Immature natural killer cell (primary cell): ENCODE data around the gene ANKRD40. TPM values are rescaled to one million over a fixed set of nuclear protein-coding genes. Genes with fewer than 3 reads are reported as not detected.
A peak's percentile ranks its signal among the peaks of the same experiment; 100 is the strongest.

Experiments used
- DNase-seq, 3 donors: peaks; one replicate each; pipeline ENCODE4 v3.0.0; 2022; ENCODE audit warnings: mixed read lengths in 1 of 3
- H3K27ac Mint-ChIP-seq, 6 donors: one replicate each; pipeline ENCODE4 v1.8.0; 2020; ENCODE audit warnings: mixed read lengths in 6 of 6, mild to moderate bottlenecking in 5 of 6, inconsistent platforms in 4 of 6, moderate library complexity in 3 of 6
- H3K27me3 Mint-ChIP-seq, 3 donors: one replicate each; pipeline ENCODE4 v1.8.0; 2020 to 2021; ENCODE audit warnings: low read depth in 3 of 3, mild to moderate bottlenecking in 3 of 3, mixed read lengths in 3 of 3, moderate library complexity in 3 of 3, inconsistent platforms in 1 of 3
- H3K36me3 Mint-ChIP-seq, 3 donors: one replicate each; pipeline ENCODE4 v1.8.0; 2020; ENCODE audit warnings: mixed read lengths in 3 of 3, inconsistent platforms in 2 of 3, mild to moderate bottlenecking in 2 of 3
- H3K4me1 Mint-ChIP-seq, 2 donors: one replicate each; pipeline ENCODE4 v1.8.0; 2020; ENCODE audit warnings: inconsistent platforms in 2 of 2, mild to moderate bottlenecking in 2 of 2, mixed read lengths in 2 of 2, moderate library complexity in 1 of 2
- H3K4me3 Mint-ChIP-seq, 5 donors: one replicate each; pipeline ENCODE4 v1.8.0; 2020; ENCODE audit warnings: mild to moderate bottlenecking in 5 of 5, mixed read lengths in 5 of 5, inconsistent platforms in 3 of 5, moderate library complexity in 3 of 5
- H3K9me3 Mint-ChIP-seq, 6 donors: one replicate each; pipeline ENCODE4 v1.8.0; 2020; ENCODE audit warnings: mild to moderate bottlenecking in 6 of 6, mixed read lengths in 6 of 6, inconsistent platforms in 4 of 6, moderate library complexity in 3 of 6
- polyA plus RNA-seq, 3 donors: library from polyadenylated mRNA; unstranded; fragments of 300-500 nt; fragmentation: Illumina TruSeq; gene quantifications; one replicate each; pipeline ENCODE4 v1.2.3, GENCODE V29; 2021

Gene ANKRD40
- polyA plus RNA-seq, 3 donors from 2014 or later, result 2.3 to 6.8 (median 4.0) TPM

GRCh38 chr17:50679008-50679544 is 28.6 kb downstream of the ANKRD40 start:
- H3K4me1 Mint-ChIP-seq, result peaks cover 1 to 7% of the 10 kb centered on the region in 2 donors
- no peak for DNase-seq
- peaks cover 0 to 3% (median 0%) of the 10 kb centered on the region in 6 donors for H3K9me3 Mint-ChIP-seq
- H3K27ac Mint-ChIP-seq, result no peak overlapping the region
- no peaks in the 10 kb centered on the region for H3K36me3 Mint-ChIP-seq
- H3K27me3 Mint-ChIP-seq, result peaks cover 2 to 9% (median 2%) of the 10 kb centered on the region in 3 donors
- H3K4me3 Mint-ChIP-seq, result no peak overlapping the region

GRCh38 chr17:50677851-50678375 is 29.8 kb downstream of the ANKRD40 start:
- no peak overlapping the region for H3K27ac Mint-ChIP-seq
- H3K4me1 Mint-ChIP-seq, result peaks cover 1 to 7% of the 10 kb centered on the region in 2 donors
- H3K4me3 Mint-ChIP-seq, result no peak overlapping the region
- peaks cover 0 to 3% (median 0%) of the 10 kb centered on the region in 6 donors for H3K9me3 Mint-ChIP-seq
- no peaks in the 10 kb centered on the region for H3K36me3 Mint-ChIP-seq
- peaks cover 2 to 9% (median 2%) of the 10 kb centered on the region in 3 donors for H3K27me3 Mint-ChIP-seq
- DNase-seq, result no peak

DNA sequence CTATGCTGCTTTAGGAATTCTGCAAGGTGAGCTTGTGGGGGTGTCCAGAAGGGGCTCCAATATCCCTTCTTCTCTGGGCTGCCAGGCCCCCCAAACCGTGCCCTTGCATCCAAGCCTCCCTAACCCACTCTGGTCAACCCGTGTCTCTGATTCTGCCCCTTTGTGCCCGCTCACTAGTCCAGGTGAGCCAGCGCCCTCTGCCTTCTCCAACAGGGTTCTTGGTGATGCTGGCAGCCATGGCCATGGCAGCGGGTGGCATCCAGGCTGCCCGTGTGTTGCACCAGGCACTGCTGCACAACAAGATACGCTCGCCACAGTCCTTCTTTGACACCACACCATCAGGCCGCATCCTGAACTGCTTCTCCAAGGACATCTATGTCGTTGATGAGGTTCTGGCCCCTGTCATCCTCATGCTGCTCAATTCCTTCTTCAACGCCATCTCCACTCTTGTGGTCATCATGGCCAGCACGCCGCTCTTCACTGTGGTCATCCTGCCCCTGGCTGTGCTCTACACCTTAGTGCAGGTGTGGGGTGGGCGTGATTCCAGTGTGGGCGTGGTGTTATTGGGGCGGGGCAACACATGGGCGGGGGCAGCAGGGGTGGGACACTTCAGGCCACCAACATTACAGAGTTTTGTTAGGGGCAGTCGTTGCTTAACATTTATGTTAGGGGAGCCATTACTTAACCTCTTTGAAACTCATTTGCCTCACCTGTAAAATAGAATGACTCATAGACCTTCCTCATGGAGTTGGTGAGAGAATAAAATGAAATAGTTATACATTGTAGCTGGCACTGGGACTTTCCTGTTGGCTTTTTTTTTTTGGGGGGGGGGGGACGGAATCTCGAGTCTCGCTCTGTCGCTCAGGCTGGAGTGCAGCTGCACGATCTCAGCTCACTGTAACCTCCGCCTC is 31.4 kb downstream of the ANKRD40 start:
- no peak overlapping the region for H3K4me3 Mint-ChIP-seq
- no peaks in the 10 kb centered on the region for H3K36me3 Mint-ChIP-seq
- H3K9me3 Mint-ChIP-seq, result peaks cover 0 to 2% (median 0%) of the 10 kb centered on the region in 6 donors
- peaks cover 0 to 4% of the 10 kb centered on the region in 2 donors for H3K4me1 Mint-ChIP-seq
- H3K27ac Mint-ChIP-seq, result no peak overlapping the region
- H3K27me3 Mint-ChIP-seq, result peaks cover 2 to 3% (median 2%) of the 10 kb centered on the region in 3 donors
- no peak for DNase-seq

DNA sequence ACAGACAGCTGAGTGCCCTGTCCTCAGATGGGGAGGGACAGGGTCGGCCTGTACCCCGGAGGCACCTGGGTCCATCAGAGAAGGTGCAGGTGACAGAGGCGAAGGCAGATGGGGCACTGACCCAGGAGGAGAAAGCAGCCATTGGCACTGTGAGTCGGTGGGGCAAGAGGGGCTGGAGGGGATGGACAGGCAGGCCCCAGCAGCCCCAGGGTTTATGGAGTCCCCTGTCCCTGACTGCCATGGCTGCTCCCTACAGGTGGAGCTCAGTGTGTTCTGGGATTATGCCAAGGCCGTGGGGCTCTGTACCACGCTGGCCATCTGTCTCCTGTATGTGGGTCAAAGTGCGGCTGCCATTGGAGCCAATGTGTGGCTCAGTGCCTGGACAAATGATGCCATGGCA is 32.1 kb downstream of the ANKRD40 start:
- Mint-ChIP-seq H3K9me3 (no peaks in the 10 kb centered on the region), H3K27me3 (peaks cover 2% of the 10 kb centered on the region in 3 donors), H3K4me1 (no peaks in the 10 kb centered on the region), H3K4me3 (no peak overlapping the region), H3K36me3 (no peaks in the 10 kb centered on the region), H3K27ac (no peak overlapping the region)
- DNase-seq, result no peak

GRCh38 chr17:50675190-50675589 is 32.5 kb downstream of the ANKRD40 start:
- H3K27me3 Mint-ChIP-seq, result peaks cover 2% of the 10 kb centered on the region in 3 donors
- no peaks in the 10 kb centered on the region for H3K36me3 Mint-ChIP-seq
- H3K4me1 Mint-ChIP-seq, result no peaks in the 10 kb centered on the region
- H3K4me3 Mint-ChIP-seq, result no peak overlapping the region
- no peak for DNase-seq
- no peaks in the 10 kb centered on the region for H3K9me3 Mint-ChIP-seq
- H3K27ac Mint-ChIP-seq, result no peak overlapping the region

DNA sequence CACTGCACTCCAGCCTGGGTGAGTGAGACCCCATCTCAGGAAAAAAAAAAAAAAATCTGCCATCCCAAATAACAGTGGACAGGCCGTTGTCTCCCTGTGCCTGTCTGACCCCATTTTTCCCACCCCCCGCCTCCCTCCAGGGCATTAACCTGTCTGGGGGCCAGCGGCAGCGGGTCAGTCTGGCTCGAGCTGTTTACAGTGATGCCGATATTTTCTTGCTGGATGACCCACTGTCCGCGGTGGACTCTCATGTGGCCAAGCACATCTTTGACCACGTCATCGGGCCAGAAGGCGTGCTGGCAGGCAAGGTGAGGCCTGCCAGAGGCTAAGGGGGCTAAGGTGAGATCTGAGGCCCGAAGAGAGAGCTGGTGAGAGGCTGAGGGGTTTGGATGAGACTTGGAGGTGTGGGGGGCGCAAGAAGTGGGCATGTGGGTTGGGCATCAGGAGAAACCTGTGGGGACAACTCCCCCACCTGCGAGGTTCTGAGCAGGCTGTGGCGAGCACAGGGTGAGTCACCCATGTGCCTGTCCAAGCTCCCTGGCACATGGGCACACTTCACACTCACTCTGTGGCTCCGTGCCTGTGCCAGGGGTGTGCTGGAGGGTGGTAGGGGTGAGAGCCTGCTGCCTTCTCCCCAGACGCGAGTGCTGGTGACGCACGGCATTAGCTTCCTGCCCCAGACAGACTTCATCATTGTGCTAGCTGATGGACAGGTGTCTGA is 34.7 kb downstream of the ANKRD40 start:
- no peaks in the 10 kb centered on the region for H3K36me3 Mint-ChIP-seq
- no peaks in the 10 kb centered on the region for H3K4me1 Mint-ChIP-seq
- H3K4me3 Mint-ChIP-seq, result no peak overlapping the region
- H3K9me3 Mint-ChIP-seq, result no peaks in the 10 kb centered on the region
- H3K27ac Mint-ChIP-seq, result no peak overlapping the region
- DNase-seq, result no peak
- peaks cover 2% of the 10 kb centered on the region in 3 donors for H3K27me3 Mint-ChIP-seq

DNA sequence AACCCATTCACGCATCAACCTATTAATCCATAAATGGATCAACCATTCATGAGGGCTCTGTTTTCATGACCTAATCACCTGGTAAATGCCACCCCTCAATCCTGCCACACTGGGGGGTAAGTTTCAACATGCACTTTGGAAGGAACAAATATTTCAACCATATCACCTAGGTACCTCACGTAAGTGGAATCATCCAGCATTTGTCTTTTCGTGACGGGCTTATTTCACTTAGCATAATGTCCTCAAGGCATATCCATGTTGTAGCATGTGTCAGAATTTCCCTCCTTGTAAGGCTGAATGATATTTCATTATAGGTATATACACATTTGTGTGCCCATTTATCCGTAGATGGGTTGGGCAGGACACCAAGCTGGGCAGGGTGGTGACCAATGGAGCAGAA is 35.6 kb downstream of the ANKRD40 start:
- peaks cover 0 to 2% (median 2%) of the 10 kb centered on the region in 3 donors for H3K27me3 Mint-ChIP-seq
- H3K27ac Mint-ChIP-seq, result no peak overlapping the region
- no peak overlapping the region for H3K4me3 Mint-ChIP-seq
- H3K9me3 Mint-ChIP-seq, result no peaks in the 10 kb centered on the region
- DNase-seq, result no peak
- H3K36me3 Mint-ChIP-seq, result no peaks in the 10 kb centered on the region
- no peaks in the 10 kb centered on the region for H3K4me1 Mint-ChIP-seq

DNA sequence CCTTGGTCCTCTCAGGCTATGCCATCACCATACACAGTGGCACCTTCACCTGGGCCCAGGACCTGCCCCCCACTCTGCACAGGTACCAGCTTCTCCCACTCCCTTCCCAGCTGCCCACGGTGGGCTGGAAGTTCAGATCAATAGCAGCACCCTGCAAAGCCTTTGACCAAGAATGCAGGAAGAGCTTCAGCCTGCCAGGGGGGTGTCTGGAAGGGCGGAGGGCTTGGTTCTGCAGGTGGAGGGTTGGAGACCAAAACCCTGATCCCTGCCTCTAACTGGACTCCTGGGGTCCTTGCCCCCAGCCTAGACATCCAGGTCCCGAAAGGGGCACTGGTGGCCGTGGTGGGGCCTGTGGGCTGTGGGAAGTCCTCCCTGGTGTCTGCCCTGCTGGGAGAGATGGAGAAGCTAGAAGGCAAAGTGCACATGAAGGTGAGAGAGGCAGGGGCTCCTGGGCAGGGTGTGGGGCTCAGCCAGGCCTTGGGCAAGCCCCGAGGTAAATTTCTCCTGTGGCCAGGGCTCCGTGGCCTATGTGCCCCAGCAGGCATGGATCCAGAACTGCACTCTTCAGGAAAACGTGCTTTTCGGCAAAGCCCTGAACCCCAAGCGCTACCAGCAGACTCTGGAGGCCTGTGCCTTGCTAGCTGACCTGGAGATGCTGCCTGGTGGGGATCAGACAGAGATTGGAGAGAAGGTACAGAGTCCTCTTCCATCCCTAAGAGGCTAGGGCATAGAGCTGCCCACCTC is 38.7 kb downstream of the ANKRD40 start:
- H3K36me3 Mint-ChIP-seq, result no peaks in the 10 kb centered on the region
- no peaks in the 10 kb centered on the region for H3K9me3 Mint-ChIP-seq
- peaks cover 0 to 2% (median 0%) of the 10 kb centered on the region in 3 donors for H3K27me3 Mint-ChIP-seq
- peak overlapping the region in 1 of 6 donors; percentile 25 for H3K27ac Mint-ChIP-seq
- no peaks in the 10 kb centered on the region for H3K4me1 Mint-ChIP-seq
- no peak overlapping the region for H3K4me3 Mint-ChIP-seq
- no peak for DNase-seq

DNA sequence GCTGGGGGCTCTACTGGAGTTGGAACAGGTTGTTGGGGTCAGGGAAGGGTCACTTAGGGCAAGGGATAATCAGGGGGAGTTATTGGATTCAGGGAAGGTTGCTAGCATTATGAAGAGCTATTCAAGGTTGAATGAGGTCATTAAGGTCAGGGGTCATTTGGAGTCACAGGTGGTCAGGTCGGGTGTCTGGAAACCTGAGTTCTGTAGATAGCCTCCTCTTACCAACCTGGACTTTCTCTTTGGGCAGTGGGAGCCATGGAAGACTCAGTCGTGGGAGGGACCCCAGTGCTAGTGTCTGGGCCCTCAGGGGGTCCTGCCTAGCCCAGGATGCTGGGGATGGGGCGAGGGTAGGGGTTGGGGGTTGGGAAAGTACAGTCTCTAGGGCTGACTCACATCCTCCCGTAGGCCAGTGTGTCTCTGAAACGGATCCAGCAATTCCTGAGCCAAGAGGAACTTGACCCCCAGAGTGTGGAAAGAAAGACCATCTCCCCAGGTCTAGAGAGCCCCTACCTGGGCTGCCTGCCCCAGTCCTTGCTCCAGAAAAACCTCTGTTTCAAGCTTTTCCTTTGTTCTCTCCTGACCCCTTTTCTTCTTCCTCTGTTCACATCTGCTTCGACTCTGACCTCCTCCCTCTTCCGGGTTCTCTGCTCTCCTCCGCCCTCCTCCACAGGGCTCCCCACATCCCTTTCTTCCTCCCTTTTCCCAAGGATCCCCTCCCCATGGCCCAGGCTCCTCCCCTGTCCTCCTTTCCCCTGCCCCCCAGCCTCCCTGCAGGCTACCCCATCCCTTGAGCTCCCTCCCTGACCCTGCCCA is 39.5 kb downstream of the ANKRD40 start:
- Mint-ChIP-seq H3K4me1 (no peaks in the 10 kb centered on the region), H3K27me3 (peaks cover 0 to 2% (median 0%) of the 10 kb centered on the region in 3 donors), H3K9me3 (no peaks in the 10 kb centered on the region), H3K27ac (no peak overlapping the region), H3K36me3 (no peaks in the 10 kb centered on the region), H3K4me3 (no peak overlapping the region)
- DNase-seq, result no peak

- Mint-ChIP-seq H3K9me3 (no peaks in the 10 kb centered on the region), H3K27me3 (peaks cover 0 to 5% (median 0%) of the 10 kb centered on the region in 3 donors), H3K27ac (no peak overlapping the region), H3K4me1 (no peaks in the 10 kb centered on the region), H3K36me3 (no peaks in the 10 kb centered on the region), H3K4me3 (no peak overlapping the region)
- DNase-seq, result no peak
These were observed 40.3 kb downstream of the ANKRD40 start for GRCh38 chr17:50667259-50668024.

DNA sequence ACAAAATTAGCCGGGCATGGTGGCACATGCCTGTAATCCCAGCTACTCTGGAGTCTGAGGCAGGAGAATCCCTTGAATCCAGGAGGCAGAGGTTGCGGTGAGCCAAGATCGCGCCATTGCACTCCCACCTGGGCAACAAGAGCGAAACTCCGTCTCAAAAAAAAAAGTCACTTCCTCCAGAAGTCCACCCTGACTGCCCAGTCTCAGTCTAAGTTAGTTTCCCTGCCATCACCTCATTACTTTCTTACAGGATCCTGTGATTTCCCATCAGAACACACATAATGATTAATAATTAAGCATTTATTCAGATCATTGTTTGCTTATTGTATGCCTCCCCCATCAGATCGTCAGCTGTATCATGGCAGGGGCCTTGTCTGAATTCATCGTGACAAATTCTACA is 41.4 kb downstream of the ANKRD40 start:
- H3K4me3 Mint-ChIP-seq, result no peak overlapping the region
- no peaks in the 10 kb centered on the region for H3K4me1 Mint-ChIP-seq

DNA sequence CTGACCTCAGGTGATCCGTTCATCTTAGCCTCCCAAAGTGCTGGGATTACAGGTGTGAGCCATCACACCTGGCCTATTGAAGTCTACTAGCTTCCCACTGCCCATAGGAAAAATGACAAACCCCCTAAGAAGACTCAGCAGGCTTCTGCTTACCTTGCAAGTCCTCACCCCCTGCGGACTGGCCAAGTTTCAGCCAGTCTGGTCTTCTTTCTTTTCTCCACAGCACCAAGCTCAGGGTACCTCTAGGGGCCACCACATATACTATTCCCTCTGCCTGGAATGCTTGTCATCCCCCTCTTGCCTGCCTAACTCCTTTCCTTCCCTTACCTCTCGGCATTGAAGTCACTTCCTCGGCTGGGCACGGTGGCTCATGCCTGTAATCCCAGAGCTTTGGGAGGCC is 41.9 kb downstream of the ANKRD40 start:
- H3K27me3 Mint-ChIP-seq, result peaks cover 0 to 6% (median 3%) of the 10 kb centered on the region in 3 donors
- DNase-seq, result no peak
- H3K36me3 Mint-ChIP-seq, result no peaks in the 10 kb centered on the region
- no peak overlapping the region for H3K4me3 Mint-ChIP-seq
- H3K9me3 Mint-ChIP-seq, result no peaks in the 10 kb centered on the region
- H3K27ac Mint-ChIP-seq, result no peak overlapping the region
- no peaks in the 10 kb centered on the region for H3K4me1 Mint-ChIP-seq

More for the DNA sequence above, 41.4 kb downstream of the ANKRD40 start:
- no peak overlapping the region for H3K27ac Mint-ChIP-seq
- peaks cover 0 to 6% (median 3%) of the 10 kb centered on the region in 3 donors for H3K27me3 Mint-ChIP-seq
- no peaks in the 10 kb centered on the region for H3K36me3 Mint-ChIP-seq
- no peak for DNase-seq
- no peaks in the 10 kb centered on the region for H3K9me3 Mint-ChIP-seq
